Measurements from ENCODE around the gene KCNK4. TPM values are rescaled to one million over a fixed set of nuclear protein-coding genes. Genes with fewer than 3 reads are reported as not detected.

KCNK4 gene
- total and polyA plus RNA-seq, 2 of the 13 experiments (the other 11 are each of a cell fraction or from before 2014, with no cell fraction given) = not detected

DNA sequence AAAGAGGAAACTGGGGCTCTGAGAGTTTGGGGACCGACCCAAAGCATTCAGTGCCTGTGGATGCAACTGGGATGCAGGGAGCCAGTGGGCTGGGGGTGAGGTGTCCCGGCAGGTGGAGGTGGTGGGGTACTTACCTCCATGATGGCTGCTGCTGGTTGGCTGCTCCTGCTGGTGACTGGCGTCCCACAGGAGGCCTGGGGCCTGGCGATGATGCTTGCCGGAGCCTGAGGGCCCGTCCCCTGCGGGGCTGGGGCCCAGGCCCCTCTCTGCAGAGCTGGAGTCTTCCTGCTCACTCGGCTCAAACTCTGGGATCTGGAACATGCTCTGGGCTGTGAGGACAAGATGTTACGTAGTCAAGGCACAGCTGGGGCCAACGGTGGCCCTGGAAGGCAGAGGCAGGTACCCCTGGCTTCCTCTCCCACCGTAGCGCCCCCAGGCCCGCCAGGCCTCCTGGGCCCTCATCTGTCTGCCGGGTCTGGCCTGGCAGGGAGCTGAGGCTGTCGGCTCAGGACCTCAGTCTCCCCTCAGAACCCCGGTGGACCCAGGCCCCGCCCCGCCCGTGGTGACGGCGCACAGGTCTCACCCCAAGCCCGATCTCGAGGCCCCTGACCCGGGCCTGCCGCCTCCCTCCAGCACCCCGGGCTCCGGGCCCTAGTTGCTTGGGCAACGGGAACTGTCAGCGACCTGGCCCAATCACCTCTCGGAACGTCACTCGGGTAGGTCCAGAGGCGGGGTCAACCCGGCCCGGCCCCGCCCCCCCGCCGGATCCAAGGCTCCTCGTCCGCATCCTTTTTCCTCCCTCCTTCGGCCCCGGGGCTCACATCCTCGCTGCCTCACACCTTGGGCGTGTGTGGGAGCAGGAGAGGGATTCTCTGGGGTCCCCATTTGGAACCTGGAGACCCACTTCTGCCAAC, 6.8 kb upstream of the KCNK4 start, which contains the start of gene BAD (continued):
- TF ChIP-seq, protein P1, sequence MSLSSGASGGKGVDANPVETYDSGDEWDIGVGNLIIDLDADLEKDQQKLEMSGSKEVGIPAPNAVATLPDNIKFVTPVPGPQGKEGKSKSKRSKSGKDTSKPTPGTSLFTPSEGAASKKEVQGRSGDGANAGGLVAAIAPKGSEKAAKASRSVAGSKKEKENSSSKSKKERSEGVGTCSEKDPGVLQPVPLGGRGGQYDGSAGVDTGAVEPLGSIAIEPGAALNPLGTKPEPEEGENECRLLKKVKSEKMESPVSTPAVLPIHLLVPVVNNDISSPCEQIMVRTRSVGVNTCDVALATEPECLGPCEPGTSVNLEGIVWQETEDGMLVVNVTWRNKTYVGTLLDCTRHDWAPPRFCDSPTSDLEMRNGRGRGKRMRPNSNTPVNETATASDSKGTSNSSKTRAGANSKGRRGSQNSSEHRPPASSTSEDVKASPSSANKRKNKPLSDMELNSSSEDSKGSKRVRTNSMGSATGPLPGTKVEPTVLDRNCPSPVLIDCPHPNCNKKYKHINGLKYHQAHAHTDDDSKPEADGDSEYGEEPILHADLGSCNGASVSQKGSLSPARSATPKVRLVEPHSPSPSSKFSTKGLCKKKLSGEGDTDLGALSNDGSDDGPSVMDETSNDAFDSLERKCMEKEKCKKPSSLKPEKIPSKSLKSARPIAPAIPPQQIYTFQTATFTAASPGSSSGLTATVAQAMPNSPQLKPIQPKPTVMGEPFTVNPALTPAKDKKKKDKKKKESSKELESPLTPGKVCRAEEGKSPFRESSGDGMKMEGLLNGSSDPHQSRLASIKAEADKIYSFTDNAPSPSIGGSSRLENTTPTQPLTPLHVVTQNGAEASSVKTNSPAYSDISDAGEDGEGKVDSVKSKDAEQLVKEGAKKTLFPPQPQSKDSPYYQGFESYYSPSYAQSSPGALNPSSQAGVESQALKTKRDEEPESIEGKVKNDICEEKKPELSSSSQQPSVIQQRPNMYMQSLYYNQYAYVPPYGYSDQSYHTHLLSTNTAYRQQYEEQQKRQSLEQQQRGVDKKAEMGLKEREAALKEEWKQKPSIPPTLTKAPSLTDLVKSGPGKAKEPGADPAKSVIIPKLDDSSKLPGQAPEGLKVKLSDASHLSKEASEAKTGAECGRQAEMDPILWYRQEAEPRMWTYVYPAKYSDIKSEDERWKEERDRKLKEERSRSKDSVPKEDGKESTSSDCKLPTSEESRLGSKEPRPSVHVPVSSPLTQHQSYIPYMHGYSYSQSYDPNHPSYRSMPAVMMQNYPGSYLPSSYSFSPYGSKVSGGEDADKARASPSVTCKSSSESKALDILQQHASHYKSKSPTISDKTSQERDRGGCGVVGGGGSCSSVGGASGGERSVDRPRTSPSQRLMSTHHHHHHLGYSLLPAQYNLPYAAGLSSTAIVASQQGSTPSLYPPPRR (CRISPR knock-in tag; IDR thresholded peaks at IDR 0.05; ENCODE audit: borderline replicate concordance) = peak; percentile 34; the same call in 1 of the 2 replicates
- TF ChIP-seq, protein P2, sequence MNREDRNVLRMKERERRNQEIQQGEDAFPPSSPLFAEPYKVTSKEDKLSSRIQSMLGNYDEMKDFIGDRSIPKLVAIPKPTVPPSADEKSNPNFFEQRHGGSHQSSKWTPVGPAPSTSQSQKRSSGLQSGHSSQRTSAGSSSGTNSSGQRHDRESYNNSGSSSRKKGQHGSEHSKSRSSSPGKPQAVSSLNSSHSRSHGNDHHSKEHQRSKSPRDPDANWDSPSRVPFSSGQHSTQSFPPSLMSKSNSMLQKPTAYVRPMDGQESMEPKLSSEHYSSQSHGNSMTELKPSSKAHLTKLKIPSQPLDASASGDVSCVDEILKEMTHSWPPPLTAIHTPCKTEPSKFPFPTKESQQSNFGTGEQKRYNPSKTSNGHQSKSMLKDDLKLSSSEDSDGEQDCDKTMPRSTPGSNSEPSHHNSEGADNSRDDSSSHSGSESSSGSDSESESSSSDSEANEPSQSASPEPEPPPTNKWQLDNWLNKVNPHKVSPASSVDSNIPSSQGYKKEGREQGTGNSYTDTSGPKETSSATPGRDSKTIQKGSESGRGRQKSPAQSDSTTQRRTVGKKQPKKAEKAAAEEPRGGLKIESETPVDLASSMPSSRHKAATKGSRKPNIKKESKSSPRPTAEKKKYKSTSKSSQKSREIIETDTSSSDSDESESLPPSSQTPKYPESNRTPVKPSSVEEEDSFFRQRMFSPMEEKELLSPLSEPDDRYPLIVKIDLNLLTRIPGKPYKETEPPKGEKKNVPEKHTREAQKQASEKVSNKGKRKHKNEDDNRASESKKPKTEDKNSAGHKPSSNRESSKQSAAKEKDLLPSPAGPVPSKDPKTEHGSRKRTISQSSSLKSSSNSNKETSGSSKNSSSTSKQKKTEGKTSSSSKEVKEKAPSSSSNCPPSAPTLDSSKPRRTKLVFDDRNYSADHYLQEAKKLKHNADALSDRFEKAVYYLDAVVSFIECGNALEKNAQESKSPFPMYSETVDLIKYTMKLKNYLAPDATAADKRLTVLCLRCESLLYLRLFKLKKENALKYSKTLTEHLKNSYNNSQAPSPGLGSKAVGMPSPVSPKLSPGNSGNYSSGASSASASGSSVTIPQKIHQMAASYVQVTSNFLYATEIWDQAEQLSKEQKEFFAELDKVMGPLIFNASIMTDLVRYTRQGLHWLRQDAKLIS (CRISPR knock-in tag; IDR thresholded peaks at IDR 0.05) = no peak
- TF ChIP-seq ZBTB3 (CRISPR knock-in tag; IDR thresholded peaks at IDR 0.05; ENCODE audit: borderline replicate concordance, low read depth) = no peak
- no peak for TF ChIP-seq ZNF382 (CRISPR knock-in tag; IDR thresholded peaks at IDR 0.05; ENCODE audit: borderline replicate concordance)
- no peak for TF ChIP-seq ZNF713 (CRISPR knock-in tag; IDR thresholded peaks at IDR 0.05)
- TF ChIP-seq, protein P3, sequence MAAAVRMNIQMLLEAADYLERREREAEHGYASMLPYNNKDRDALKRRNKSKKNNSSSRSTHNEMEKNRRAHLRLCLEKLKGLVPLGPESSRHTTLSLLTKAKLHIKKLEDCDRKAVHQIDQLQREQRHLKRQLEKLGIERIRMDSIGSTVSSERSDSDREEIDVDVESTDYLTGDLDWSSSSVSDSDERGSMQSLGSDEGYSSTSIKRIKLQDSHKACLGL (CRISPR knock-in tag; IDR thresholded peaks at IDR 0.05) = no peak; the same call in 1 of the 2 replicates
- peak; percentile 80 for TF ChIP-seq HNRNPLL (IDR thresholded peaks at IDR 0.05; ENCODE audit: low read depth, low read length, poor library complexity, severe bottlenecking)
- TF ChIP-seq ZNF335 (CRISPR knock-in tag; IDR thresholded peaks at IDR 0.05) = no peak
- peak; percentile 87 for TF ChIP-seq ZFX (CRISPR knock-in tag; IDR thresholded peaks at IDR 0.05; ENCODE audit: low read depth)
- TF ChIP-seq CHD2 (IDR thresholded peaks at IDR 0.05; ENCODE audit: low read depth, low read length) = no peak
- TF ChIP-seq ZNF780A (CRISPR knock-in tag; IDR thresholded peaks at IDR 0.05) = no peak
- TF ChIP-seq, protein P4, sequence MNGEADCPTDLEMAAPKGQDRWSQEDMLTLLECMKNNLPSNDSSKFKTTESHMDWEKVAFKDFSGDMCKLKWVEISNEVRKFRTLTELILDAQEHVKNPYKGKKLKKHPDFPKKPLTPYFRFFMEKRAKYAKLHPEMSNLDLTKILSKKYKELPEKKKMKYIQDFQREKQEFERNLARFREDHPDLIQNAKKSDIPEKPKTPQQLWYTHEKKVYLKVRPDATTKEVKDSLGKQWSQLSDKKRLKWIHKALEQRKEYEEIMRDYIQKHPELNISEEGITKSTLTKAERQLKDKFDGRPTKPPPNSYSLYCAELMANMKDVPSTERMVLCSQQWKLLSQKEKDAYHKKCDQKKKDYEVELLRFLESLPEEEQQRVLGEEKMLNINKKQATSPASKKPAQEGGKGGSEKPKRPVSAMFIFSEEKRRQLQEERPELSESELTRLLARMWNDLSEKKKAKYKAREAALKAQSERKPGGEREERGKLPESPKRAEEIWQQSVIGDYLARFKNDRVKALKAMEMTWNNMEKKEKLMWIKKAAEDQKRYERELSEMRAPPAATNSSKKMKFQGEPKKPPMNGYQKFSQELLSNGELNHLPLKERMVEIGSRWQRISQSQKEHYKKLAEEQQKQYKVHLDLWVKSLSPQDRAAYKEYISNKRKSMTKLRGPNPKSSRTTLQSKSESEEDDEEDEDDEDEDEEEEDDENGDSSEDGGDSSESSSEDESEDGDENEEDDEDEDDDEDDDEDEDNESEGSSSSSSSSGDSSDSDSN (CRISPR knock-in tag; IDR thresholded peaks at IDR 0.05) = peak; percentile 78
- no peak for TF ChIP-seq PAX8 (CRISPR knock-in tag; IDR thresholded peaks at IDR 0.05; ENCODE audit: borderline replicate concordance)
- peak; percentile 83 for TF ChIP-seq CREB1 (IDR thresholded peaks at IDR 0.05)
- TF ChIP-seq CREB1 (CRISPR knock-in tag; IDR thresholded peaks at IDR 0.05) = peak; percentile 93

Measured in HepG2 (cell line).